ENCODE results near the gene OR4D2.
"Not testable (repeated sequence)": the region's sequence is repeated elsewhere in the genome, so short reads cannot be mapped to it uniquely, and the experiment has no call there.

The OR4D2 gene

DNA sequence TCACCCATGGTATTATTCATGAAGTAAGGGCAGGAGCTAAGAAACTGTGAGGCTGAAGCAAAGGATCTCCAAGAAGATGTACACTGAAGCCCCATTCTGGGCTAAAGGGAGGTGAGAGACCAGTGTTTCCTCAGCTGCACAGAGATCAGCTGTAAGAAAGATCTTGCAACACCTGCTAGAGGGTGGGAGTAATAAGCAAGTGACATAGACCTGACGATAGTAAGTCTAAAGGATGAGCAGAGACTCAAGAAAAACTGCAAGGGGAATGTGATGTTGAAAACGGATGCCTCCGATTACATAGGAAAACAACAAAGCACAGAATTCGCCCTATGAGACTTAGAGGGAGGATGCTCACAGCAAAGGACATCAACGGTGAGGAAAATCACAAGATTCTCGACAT, at the start of gene OR4D2:
TSS of gene OR4D2 (plus strand) at position 301 of the 400 bp plus-strand sequence. CDS start 2,674 bp downstream, outside the sequence.
- DNase-seq (ENCODE audit: low read depth): no peak
- H3K4me3 ChIP-seq (ENCODE audit: low read depth, low read length): no peak within 1 kb of the TSS
- in situ Hi-C loops (cut with HindIII; ENCODE audit: low sequenced_read_pairs): no loop called here
- TF ChIP-seq, protein P1, sequence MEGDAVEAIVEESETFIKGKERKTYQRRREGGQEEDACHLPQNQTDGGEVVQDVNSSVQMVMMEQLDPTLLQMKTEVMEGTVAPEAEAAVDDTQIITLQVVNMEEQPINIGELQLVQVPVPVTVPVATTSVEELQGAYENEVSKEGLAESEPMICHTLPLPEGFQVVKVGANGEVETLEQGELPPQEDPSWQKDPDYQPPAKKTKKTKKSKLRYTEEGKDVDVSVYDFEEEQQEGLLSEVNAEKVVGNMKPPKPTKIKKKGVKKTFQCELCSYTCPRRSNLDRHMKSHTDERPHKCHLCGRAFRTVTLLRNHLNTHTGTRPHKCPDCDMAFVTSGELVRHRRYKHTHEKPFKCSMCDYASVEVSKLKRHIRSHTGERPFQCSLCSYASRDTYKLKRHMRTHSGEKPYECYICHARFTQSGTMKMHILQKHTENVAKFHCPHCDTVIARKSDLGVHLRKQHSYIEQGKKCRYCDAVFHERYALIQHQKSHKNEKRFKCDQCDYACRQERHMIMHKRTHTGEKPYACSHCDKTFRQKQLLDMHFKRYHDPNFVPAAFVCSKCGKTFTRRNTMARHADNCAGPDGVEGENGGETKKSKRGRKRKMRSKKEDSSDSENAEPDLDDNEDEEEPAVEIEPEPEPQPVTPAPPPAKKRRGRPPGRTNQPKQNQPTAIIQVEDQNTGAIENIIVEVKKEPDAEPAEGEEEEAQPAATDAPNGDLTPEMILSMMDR (IDR thresholded peaks at IDR 0.05; ENCODE audit: low read depth, low read length, missing control alignments): no peak

DNA sequence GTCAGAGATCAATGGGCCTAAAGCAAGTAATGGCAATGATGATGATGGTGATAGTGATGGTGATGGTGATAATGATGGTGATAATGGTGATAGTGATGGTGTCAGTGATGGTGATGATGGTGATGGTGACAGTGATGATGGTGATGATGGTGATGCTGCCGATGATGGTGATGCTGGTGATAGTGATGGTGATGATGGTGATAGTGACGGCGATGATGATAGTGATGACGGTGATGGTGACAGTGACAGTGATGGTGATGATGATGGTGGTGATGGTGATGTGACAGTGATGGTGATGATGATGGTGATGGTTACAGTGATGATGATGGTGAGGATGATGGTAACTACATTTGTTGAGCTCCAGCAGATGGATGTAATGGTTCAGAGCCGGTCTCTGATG, 49.4 kb upstream of the OR4D2 start:
- TF ChIP-seq, protein P1 (IDR thresholded peaks at IDR 0.05; ENCODE audit: low read depth, low read length, missing control alignments): no peak
- DNase-seq (ENCODE audit: low read depth): no peak
- no peak overlapping the region for H3K4me3 ChIP-seq (ENCODE audit: low read depth, low read length)
- in situ Hi-C loops (cut with HindIII; ENCODE audit: low sequenced_read_pairs): no loop called here

DNA sequence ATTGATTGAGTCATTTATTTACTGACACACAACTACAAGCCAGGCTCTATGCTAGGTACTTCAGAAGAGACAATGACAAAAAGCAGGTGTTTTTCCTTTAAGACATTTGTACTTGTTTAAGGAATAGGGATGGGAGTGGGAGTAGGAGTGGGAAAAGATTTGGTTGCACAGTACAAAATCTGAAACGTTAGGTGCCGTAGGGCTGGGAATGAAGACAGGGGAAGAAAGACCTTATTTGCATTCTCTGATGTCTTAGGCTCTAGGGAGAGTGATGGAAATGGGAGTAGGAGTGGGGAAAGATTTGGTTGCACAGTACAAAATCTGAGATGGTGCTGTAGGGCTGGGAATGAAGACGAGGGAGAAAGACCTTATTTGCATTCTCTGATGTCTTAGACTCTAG, 47.3 kb upstream of the OR4D2 start:
- TF ChIP-seq, protein P1 (IDR thresholded peaks at IDR 0.05; ENCODE audit: low read depth, low read length, missing control alignments): no peak

DNA sequence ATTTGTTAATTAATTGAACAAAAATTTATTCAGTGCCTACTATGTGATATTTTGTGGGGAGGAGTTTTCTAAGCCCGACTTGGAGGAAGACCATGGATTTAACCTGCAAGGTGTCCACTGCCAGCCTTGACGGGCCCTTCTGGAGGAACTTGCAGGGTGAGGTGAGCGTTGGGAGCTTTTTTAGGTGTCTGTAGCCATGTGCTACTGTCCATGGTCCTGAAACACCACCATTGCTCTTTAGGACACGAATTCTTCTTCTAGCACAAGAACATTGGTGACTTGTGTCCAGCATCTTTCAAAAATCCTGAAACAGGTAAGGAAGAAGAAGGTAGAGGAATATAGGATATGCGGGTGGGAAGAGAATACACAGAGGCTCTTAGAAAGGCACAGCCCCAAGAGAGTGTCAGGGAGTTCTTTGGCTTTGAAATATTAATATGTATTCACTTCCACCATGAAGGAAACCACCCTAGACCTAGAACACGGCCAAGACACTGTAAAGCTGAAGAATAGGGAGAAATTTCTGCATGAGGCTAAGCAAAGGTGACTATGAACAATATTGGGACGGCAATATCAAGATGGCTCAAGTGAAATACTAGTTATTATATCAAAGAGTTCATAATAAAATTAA, 46.5 kb upstream of the OR4D2 start:
- H3K4me3 ChIP-seq (ENCODE audit: low read depth, low read length): no peak overlapping the region
- in situ Hi-C loops (cut with HindIII; ENCODE audit: low sequenced_read_pairs): no loop called here
- TF ChIP-seq, protein P1 (IDR thresholded peaks at IDR 0.05; ENCODE audit: low read depth, low read length, missing control alignments): no peak
- DNase-seq (ENCODE audit: low read depth): peak; percentile 71

More for the DNA sequence above, 47.3 kb upstream of the OR4D2 start:
- H3K4me3 ChIP-seq (ENCODE audit: low read depth, low read length): no peak overlapping the region
- in situ Hi-C loops (cut with HindIII; ENCODE audit: low sequenced_read_pairs): no loop called here
- DNase-seq (ENCODE audit: low read depth): no peak

DNA sequence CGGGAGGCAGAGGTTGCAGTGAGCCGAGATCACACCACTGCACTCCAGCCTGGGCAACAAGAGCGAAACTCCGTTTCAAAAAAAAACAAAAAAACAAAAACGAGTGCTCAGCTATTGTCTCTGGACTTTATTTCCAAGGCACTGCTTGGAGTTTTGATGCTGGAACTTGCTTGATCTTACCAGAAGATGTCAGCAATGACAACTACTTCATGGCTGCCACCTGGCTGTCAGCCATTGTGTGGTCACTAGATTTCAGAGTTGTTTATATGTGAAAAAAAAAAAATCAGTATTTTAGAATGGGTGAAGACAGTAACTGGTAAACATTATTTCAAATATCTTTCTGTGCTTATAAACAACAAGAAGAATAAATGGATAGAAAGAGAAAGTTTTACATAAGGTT, 44.9 kb upstream of the OR4D2 start:
- no peak overlapping the region for H3K4me3 ChIP-seq (ENCODE audit: low read depth, low read length)
- TF ChIP-seq, protein P1 (IDR thresholded peaks at IDR 0.05; ENCODE audit: low read depth, low read length, missing control alignments): peak; percentile 35
- peak; percentile 27 for DNase-seq (ENCODE audit: low read depth)
- in situ Hi-C loops (cut with HindIII; ENCODE audit: low sequenced_read_pairs): no loop called here

DNA sequence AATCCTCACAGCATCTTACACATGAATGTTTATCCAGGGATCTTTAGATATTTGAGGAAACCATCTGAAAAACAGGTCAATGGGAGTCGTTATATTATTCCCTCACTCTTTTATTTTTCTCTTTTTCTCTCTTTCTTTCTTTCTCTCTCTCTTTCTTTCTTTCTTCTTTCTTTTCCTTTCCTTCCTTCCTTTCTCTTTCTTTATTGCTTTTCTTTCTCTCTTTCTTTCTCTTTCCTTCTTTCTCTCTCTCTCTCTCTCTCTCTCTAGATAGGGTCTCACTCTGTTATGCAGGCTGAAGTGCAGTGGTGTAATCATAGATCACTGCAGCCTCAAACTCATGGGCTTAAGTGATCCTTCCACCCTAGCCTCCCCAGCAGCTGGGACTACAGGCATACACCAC, 38.9 kb upstream of the OR4D2 start:
- no peak for DNase-seq (ENCODE audit: low read depth)
- TF ChIP-seq, protein P1 (IDR thresholded peaks at IDR 0.05; ENCODE audit: low read depth, low read length, missing control alignments): no peak
- H3K4me3 ChIP-seq (ENCODE audit: low read depth, low read length): no peak overlapping the region
- in situ Hi-C loops (cut with HindIII; ENCODE audit: low sequenced_read_pairs): loop anchor here (5.0 kb wide), 1 partner anchor 71 kb away; no protein-coding TSS in a partner anchor

DNA sequence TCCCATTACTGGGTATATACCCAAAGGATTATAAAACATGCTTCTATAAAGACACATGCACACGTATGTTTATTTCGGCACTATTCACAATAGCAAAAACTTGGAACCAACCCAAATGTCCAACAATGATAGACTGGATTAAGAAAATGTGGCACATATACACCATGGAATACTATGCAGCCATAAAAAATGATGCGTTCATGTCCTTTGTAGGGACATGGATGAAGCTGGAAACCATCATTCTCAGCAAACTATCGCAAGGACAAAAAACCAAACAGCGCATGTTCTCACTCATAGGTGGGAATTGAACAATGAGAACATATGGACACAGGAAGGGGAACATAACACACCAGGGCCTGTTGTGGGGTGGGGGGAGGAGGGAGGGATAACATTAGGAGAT, 34.1 kb upstream of the OR4D2 start:
- DNase-seq (ENCODE audit: low read depth); H3K4me3 ChIP-seq (ENCODE audit: low read depth, low read length); in situ Hi-C loops (cut with HindIII; ENCODE audit: low sequenced_read_pairs): not testable (repeated sequence)

Data from astrocyte of the cerebellum (primary cell).